Lower leg skin (tissue), 4 donors: ENCODE results near the gene JAM3. TPM values are rescaled to one million over a fixed set of nuclear protein-coding genes. Genes with fewer than 3 reads are reported as not detected.
A peak's percentile ranks its signal among the peaks of the same experiment; 100 is the strongest.

Experiments
- DNase-seq, 2 donors: peaks; one replicate each; pipeline ENCODE4 v3.0.0-alpha.2; 2019; ENCODE audit warnings: low spot score in 2 of 2
- H3K4me3 ChIP-seq: fragments of 200-600 bp; sonication (generic); 2 replicates; pipeline ENCODE4 v1.5.1; 2017; ENCODE audit warnings: mild to moderate bottlenecking, low read depth; ENCODE audit not compliant: poor library complexity, severe bottlenecking
- CTCF ChIP-seq, 3 donors: fragments of 450-650 bp; IDR thresholded peaks; one replicate each; pipeline ENCODE4 v1.5.1; 2016; ENCODE audit warnings: antibody characterized with exemption in 3 of 3, mild to moderate bottlenecking in 3 of 3, moderate library complexity in 2 of 3
- POLR2A ChIP-seq, 2 donors: fragments of 450-650 bp; IDR thresholded peaks; one replicate each; pipeline ENCODE4 v1.6.1; 2016 to 2017; ENCODE audit warnings: antibody characterized with exemption in 2 of 2, mild to moderate bottlenecking in 1 of 2, moderate library complexity in 1 of 2
- WGBS, 2 donors: methylation state at CpG; one replicate each; pipeline ENCODE4 v1.1.5; 2018; 5-methylcytosine and 5-hydroxymethylcytosine counted together
- intact Hi-C: fragments of 100-400 bp; cut with DNase I; formaldehyde crosslinking; loops from one replicate; pipeline ENCODE4 v1.15.0; 2023; ENCODE audit warnings: low total_unique reads
- total RNA-seq, 4 donors: library from RNA; depleted of rRNA; stranded (reverse); fragments of >200 nt; gene quantifications; one replicate each; pipeline ENCODE4 v1.1.0, GENCODE V29; 2016

Gene JAM3
- total RNA-seq, 4 donors from 2014 or later: 12.8 to 22.4 (median 15.1) TPM

- DNase-seq: no peak
- 97 to 100% methylated on average over 1 of the region's 1 CpG for WGBS, 2 donors
- intact Hi-C loops: no loop called here
- H3K4me3 ChIP-seq: no peak overlapping the region
- TF ChIP-seq POLR2A (IDR thresholded peaks at IDR 0.05) (no peak), CTCF (IDR thresholded peaks at IDR 0.05) (no peak)
Observed at GRCh38 chr11:134134167-134134566, 65.3 kb downstream of the JAM3 start.

GRCh38 chr11:134138376-134138775 lies 69.5 kb downstream of the JAM3 start:
- no peak for TF ChIP-seq CTCF (IDR thresholded peaks at IDR 0.05)
- TF ChIP-seq POLR2A (IDR thresholded peaks at IDR 0.05): no peak
- WGBS, 2 donors: 87 to 89% methylated on average over 9 of the region's 9 CpGs
- H3K4me3 ChIP-seq: no peak overlapping the region
- no peak for DNase-seq
- intact Hi-C loops: no loop called here

- 69 to 72% methylated on average over 12 of the region's 12 CpGs for WGBS, 2 donors
- peak in 1 of 2 donors; percentile 76 for DNase-seq
- intact Hi-C loops: no loop called here
- TF ChIP-seq POLR2A (IDR thresholded peaks at IDR 0.05): no peak
- no peak for TF ChIP-seq CTCF (IDR thresholded peaks at IDR 0.05)
- H3K4me3 ChIP-seq: no peak overlapping the region
Observed at GRCh38 chr11:134139303-134139872, 70.5 kb downstream of the JAM3 start.

- TF ChIP-seq CTCF (IDR thresholded peaks at IDR 0.05) (peak in 1 of 3 donors; percentile 30), POLR2A (IDR thresholded peaks at IDR 0.05) (no peak)
- peak; percentile 65 to 87 for DNase-seq
- no peak overlapping the region for H3K4me3 ChIP-seq
- 41 to 45% methylated on average over 10 of the region's 10 CpGs for WGBS, 2 donors
- intact Hi-C loops: loop anchor here (5.0 to 10.0 kb wide), 2 partner anchors 88 to 215 kb away; no protein-coding TSS in a partner anchor
Observed at GRCh38 chr11:134139873-134140331, 71.0 kb downstream of the JAM3 start.

GRCh38 chr11:134140961-134141490 lies 72.2 kb downstream of the JAM3 start:
- intact Hi-C loops: loop anchor here (5.0 to 10.0 kb wide), 2 partner anchors 89 to 216 kb away; no protein-coding TSS in a partner anchor
- 88 to 92% methylated on average over 7 of the region's 7 CpGs for WGBS, 2 donors
- no peak for DNase-seq
- TF ChIP-seq POLR2A (IDR thresholded peaks at IDR 0.05) (no peak), CTCF (IDR thresholded peaks at IDR 0.05) (no peak)
- no peak overlapping the region for H3K4me3 ChIP-seq
